Measurements from ENCODE around the gene LGI2.

DNA sequence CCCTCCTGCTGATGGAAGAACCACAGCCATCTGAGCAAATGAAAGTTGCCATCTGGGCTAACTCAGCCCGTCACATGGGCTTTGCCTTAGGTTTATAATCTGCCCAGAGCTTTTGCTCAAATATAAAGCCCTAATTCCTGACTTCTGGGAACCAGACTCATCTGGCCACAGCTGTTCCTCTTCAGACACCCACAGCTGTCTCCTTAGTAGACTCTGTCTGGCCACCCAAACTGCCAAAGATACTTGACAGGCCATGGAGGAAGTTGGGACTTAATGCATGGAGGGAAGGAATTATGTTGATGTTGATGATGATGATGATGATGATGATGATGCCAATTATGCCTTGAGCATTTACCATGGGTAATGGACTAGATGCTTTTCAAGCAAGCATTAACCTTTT, 8.0 kb downstream of the LGI2 start:
- TF ChIP-seq, protein P1, sequence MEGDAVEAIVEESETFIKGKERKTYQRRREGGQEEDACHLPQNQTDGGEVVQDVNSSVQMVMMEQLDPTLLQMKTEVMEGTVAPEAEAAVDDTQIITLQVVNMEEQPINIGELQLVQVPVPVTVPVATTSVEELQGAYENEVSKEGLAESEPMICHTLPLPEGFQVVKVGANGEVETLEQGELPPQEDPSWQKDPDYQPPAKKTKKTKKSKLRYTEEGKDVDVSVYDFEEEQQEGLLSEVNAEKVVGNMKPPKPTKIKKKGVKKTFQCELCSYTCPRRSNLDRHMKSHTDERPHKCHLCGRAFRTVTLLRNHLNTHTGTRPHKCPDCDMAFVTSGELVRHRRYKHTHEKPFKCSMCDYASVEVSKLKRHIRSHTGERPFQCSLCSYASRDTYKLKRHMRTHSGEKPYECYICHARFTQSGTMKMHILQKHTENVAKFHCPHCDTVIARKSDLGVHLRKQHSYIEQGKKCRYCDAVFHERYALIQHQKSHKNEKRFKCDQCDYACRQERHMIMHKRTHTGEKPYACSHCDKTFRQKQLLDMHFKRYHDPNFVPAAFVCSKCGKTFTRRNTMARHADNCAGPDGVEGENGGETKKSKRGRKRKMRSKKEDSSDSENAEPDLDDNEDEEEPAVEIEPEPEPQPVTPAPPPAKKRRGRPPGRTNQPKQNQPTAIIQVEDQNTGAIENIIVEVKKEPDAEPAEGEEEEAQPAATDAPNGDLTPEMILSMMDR (IDR thresholded peaks at IDR 0.05; ENCODE audit: low read depth, low read length, missing input control): no peak
- TF ChIP-seq SP1 (IDR thresholded peaks at IDR 0.05) (no peak), HNF4A (conservative IDR thresholded peaks at IDR 0.05) (no peak), GABPA (IDR thresholded peaks at IDR 0.05 in 1 of 2, conservative IDR thresholded peaks at IDR 0.05 in 1 of 2) (no peak), TAF1 (conservative IDR thresholded peaks at IDR 0.05) (no peak), FOXA1 (IDR thresholded peaks at IDR 0.05) (no peak), YY1 (IDR thresholded peaks at IDR 0.05) (no peak), JUND (IDR thresholded peaks at IDR 0.05) (no peak)
- TF ChIP-seq, protein P2, sequence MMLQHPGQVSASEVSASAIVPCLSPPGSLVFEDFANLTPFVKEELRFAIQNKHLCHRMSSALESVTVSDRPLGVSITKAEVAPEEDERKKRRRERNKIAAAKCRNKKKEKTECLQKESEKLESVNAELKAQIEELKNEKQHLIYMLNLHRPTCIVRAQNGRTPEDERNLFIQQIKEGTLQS (IDR thresholded peaks at IDR 0.05): no peak
- TF ChIP-seq, protein P3, sequence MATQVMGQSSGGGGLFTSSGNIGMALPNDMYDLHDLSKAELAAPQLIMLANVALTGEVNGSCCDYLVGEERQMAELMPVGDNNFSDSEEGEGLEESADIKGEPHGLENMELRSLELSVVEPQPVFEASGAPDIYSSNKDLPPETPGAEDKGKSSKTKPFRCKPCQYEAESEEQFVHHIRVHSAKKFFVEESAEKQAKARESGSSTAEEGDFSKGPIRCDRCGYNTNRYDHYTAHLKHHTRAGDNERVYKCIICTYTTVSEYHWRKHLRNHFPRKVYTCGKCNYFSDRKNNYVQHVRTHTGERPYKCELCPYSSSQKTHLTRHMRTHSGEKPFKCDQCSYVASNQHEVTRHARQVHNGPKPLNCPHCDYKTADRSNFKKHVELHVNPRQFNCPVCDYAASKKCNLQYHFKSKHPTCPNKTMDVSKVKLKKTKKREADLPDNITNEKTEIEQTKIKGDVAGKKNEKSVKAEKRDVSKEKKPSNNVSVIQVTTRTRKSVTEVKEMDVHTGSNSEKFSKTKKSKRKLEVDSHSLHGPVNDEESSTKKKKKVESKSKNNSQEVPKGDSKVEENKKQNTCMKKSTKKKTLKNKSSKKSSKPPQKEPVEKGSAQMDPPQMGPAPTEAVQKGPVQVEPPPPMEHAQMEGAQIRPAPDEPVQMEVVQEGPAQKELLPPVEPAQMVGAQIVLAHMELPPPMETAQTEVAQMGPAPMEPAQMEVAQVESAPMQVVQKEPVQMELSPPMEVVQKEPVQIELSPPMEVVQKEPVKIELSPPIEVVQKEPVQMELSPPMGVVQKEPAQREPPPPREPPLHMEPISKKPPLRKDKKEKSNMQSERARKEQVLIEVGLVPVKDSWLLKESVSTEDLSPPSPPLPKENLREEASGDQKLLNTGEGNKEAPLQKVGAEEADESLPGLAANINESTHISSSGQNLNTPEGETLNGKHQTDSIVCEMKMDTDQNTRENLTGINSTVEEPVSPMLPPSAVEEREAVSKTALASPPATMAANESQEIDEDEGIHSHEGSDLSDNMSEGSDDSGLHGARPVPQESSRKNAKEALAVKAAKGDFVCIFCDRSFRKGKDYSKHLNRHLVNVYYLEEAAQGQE (IDR thresholded peaks at IDR 0.05): no peak
- TF ChIP-seq, protein P4, sequence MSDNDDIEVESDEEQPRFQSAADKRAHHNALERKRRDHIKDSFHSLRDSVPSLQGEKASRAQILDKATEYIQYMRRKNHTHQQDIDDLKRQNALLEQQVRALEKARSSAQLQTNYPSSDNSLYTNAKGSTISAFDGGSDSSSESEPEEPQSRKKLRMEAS (IDR thresholded peaks at IDR 0.05): no peak
